WTC11 (cell line): ENCODE measurements around the gene SNX11.

ENCODE experiments used
- ATF2 ChIP-seq: sonication (generic); formaldehyde crosslinking; IDR thresholded peaks from 2 replicates; pipeline ENCODE4 v1.8.1; 2022; ENCODE audit warnings: low read depth, missing genetic modification reagents, borderline replicate concordance
- CTCF ChIP-seq: fragments of 200-600 bp; IDR thresholded peaks from 2 replicates; pipeline ENCODE4 v1.8.0; 2022; ENCODE audit warnings: antibody characterized with exemption

GRCh38 chr17:48125829-48126531, 18.4 kb downstream of the SNX11 start:
- no peak for TF ChIP-seq CTCF
- TF ChIP-seq ATF2, result no peak
